A549 (cell line): ENCODE data around the gene C1orf21. TPM values are rescaled to one million over a fixed set of nuclear protein-coding genes. Genes with fewer than 3 reads are reported as not detected.

Source experiments
- ATAC-seq, 2 experiments: fragments of 200-7000 bp in 1 of 2; fragments of >200 bp in 1 of 2; cut with Nextera tagmentation in 1 of 2; cut with Tn5 transposase in 1 of 2; 3 replicates each; pipeline versions ENCODE4 v1.8.0 to v1.9.1; 2018 to 2020; ENCODE audit warnings: mild to moderate bottlenecking in 1 of 2, moderate library complexity in 1 of 2
- CTCF ChIA-PET: fragments of 300-600 bp; sonication (Branson Sonifier 250); formaldehyde crosslinking; extraction: SDS; loops from one replicate; lab custom pipeline; 2021; ENCODE audit warnings: antibody characterized with exemption, inconsistent platforms; lab: Yijun Ruan, JAX
- POLR2A ChIA-PET: fragments of 350-600 bp; formaldehyde crosslinking; extraction: SDS; loops from one replicate; lab custom pipeline; 2021; ENCODE audit warnings: antibody characterized with exemption, inconsistent platforms; lab: Yijun Ruan, JAX
- DNase-seq, 2 experiments: peaks; one replicate each; pipeline versions ENCODE4 v3.0.0 to v3.0.0-alpha.2; 2011 to 2016; ENCODE audit warnings: low read depth in 1 of 2, low spot score in 1 of 2
- FAIRE-seq: peaks from 2 replicates; lab custom pipeline; 2011; peaks lifted over from hg19 to GRCh38; lab: Jason Lieb, UNC
- H3K27ac ChIP-seq, 2 experiments: fragments of >200 bp; sonication (Bioruptor Twin); formaldehyde crosslinking; 3 replicates each; pipeline ENCODE4 v1.5.1; 2016 to 2017
- H3K4me1 ChIP-seq: fragments of >200 bp; sonication (Bioruptor Twin); formaldehyde crosslinking; 3 replicates; pipeline ENCODE4 v1.6.1; 2016
- H3K4me2 ChIP-seq: fragments of >200 bp; sonication (Bioruptor Twin); formaldehyde crosslinking; 3 replicates; pipeline ENCODE4 v1.6.1; 2016
- H3K4me3 ChIP-seq: fragments of >200 bp; sonication (Bioruptor Twin); formaldehyde crosslinking; 3 replicates; pipeline ENCODE4 v1.5.1; 2016
- H3K9me3 ChIP-seq: fragments of >200 bp; sonication (Bioruptor Twin); formaldehyde crosslinking; 3 replicates; pipeline ENCODE4 v1.6.1; 2016
- BCL3 ChIP-seq: fragments of >200 bp; sonication (Bioruptor Twin); formaldehyde crosslinking; IDR thresholded peaks from 3 replicates; pipeline ENCODE4 v1.6.1; 2016
- CBX2 ChIP-seq: fragments of 200-600 bp; sonication (generic); IDR thresholded peaks from 2 replicates; pipeline ENCODE4 v1.6.1; 2016; ENCODE audit warnings: low read depth, mild to moderate bottlenecking, borderline replicate concordance
- CHD4 ChIP-seq: fragments of 200-600 bp; sonication (generic); IDR thresholded peaks from 2 replicates; pipeline ENCODE4 v1.6.1; 2016; ENCODE audit warnings: antibody characterized with exemption, mild to moderate bottlenecking, borderline replicate concordance
- CTCF ChIP-seq: fragments of >200 bp; sonication (Bioruptor Twin); formaldehyde crosslinking; IDR thresholded peaks from 3 replicates; pipeline ENCODE4 v1.5.1; 2016
- E2F6 ChIP-seq: IDR thresholded peaks from 2 replicates; pipeline ENCODE4 v1.6.1; 2012; ENCODE audit warnings: low read depth, borderline replicate concordance
- EHF ChIP-seq: fragments of 250-450 bp; sonication (Bioruptor Pico); IDR thresholded peaks from 2 replicates; pipeline ENCODE4 v1.5.0; 2020; ENCODE audit warnings: mild to moderate bottlenecking
- ESRRA ChIP-seq: fragments of 150-350 bp; IDR thresholded peaks from 2 replicates; pipeline ENCODE4 v1.6.1; 2014; ENCODE audit warnings: mild to moderate bottlenecking, low read length, borderline replicate concordance
- FOSB ChIP-seq: fragments of 250-450 bp; sonication (Bioruptor Pico); IDR thresholded peaks from 2 replicates; pipeline ENCODE4 v1.5.0; 2020; ENCODE audit warnings: mild to moderate bottlenecking, moderate library complexity
- KDM1A ChIP-seq: fragments of 200-600 bp; sonication (generic); IDR thresholded peaks from 2 replicates; pipeline ENCODE4 v1.6.1; 2016; ENCODE audit warnings: low read depth, mild to moderate bottlenecking
- NPAS2 ChIP-seq: fragments of 250-450 bp; sonication (Bioruptor Pico); IDR thresholded peaks from 2 replicates; pipeline ENCODE4 v1.8.0; 2022; ENCODE audit warnings: mild to moderate bottlenecking, moderate library complexity, borderline replicate concordance
- POLR2A ChIP-seq: IDR thresholded peaks from 2 replicates; pipeline ENCODE4 v1.6.1; 2012; ENCODE audit warnings: mild to moderate bottlenecking, low read length
- POLR2AphosphoS2 ChIP-seq: conservative IDR thresholded peaks from 2 replicates; pipeline ENCODE4 v1.6.1; 2012; ENCODE audit warnings: low read length, improper control_type of control experiment, inconsistent platforms
- REST ChIP-seq: fragments of 200-600 bp; sonication (generic); IDR thresholded peaks from 2 replicates; pipeline ENCODE4 v1.6.1; 2016; ENCODE audit warnings: antibody characterized with exemption, mild to moderate bottlenecking, moderate library complexity
- RFX5 ChIP-seq: fragments of 450-650 bp; IDR thresholded peaks from 2 replicates; pipeline ENCODE4 v1.7.1; 2014; ENCODE audit warnings: antibody characterized with exemption, mild to moderate bottlenecking, moderate library complexity
- TP53 ChIP-seq: fragments of 250-450 bp; sonication (Bioruptor Pico); IDR thresholded peaks from 2 replicates; pipeline ENCODE4 v1.5.0; 2021; ENCODE audit warnings: mild to moderate bottlenecking, moderate library complexity
- ZC3H11A ChIP-seq: fragments of 450-650 bp; IDR thresholded peaks from 2 replicates; pipeline ENCODE4 v1.6.1; 2014; ENCODE audit warnings: antibody characterized with exemption, mild to moderate bottlenecking
- ZSCAN20 ChIP-seq: fragments of 250-450 bp; sonication (Bioruptor Pico); IDR thresholded peaks from 2 replicates; pipeline ENCODE4 v1.8.0; 2022; ENCODE audit warnings: mild to moderate bottlenecking, moderate library complexity
- WGBS: methylation state at CpG from one replicate; pipeline ENCODE4 v1.1.6; 2017; ENCODE audit errors: missing lambda C conversion rate; 5-methylcytosine and 5-hydroxymethylcytosine counted together
- polyA plus RNA-seq, 4 experiments: library from polyadenylated mRNA; depleted of rRNA in 3 of 4; stranded (reverse); fragments of >200 nt; fragmentation: RNase III in 1 of 4; extraction: RNeasy Plus Mini Kit Qiagen cat#74134 plus additional on column Dnase treatment in 1 of 4; gene quantifications; 2 replicates in 3 of 4; 3 replicates in 1 of 4; pipeline ENCODE4 v1.2.3, GENCODE V29; 2011 to 2017
- TF ChIP-seq, protein P1 (sequence below): IDR thresholded peaks from 2 replicates; pipeline ENCODE4 v1.6.1; 2012
- TF ChIP-seq, protein P2 (sequence below): fragments of 250-450 bp; sonication (Bioruptor Pico); IDR thresholded peaks from 2 replicates; pipeline ENCODE4 v1.5.0; 2021; ENCODE audit warnings: mild to moderate bottlenecking, moderate library complexity, borderline replicate concordance

Gene C1orf21
- polyA plus RNA-seq, 2 of the 4 experiments (the other 2 are of a cell fraction) = 11.4 to 11.6 TPM

GRCh38 chr1:184517130-184517529 is 130.3 kb downstream of the C1orf21 start (continued):
- TF ChIP-seq, protein P1, sequence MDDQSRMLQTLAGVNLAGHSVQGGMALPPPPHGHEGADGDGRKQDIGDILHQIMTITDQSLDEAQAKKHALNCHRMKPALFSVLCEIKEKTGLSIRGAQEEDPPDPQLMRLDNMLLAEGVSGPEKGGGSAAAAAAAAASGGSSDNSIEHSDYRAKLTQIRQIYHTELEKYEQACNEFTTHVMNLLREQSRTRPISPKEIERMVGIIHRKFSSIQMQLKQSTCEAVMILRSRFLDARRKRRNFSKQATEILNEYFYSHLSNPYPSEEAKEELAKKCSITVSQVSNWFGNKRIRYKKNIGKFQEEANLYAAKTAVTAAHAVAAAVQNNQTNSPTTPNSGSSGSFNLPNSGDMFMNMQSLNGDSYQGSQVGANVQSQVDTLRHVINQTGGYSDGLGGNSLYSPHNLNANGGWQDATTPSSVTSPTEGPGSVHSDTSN = no peak
- no peak for TF ChIP-seq CBX2
- TF ChIP-seq CHD4 = no peak
- no peak for TF ChIP-seq POLR2A
- TF ChIP-seq EHF (CRISPR knock-in tag) = no peak
- no peak for TF ChIP-seq NPAS2 (CRISPR knock-in tag)
- no peak for TF ChIP-seq KDM1A
- TF ChIP-seq, protein P2, sequence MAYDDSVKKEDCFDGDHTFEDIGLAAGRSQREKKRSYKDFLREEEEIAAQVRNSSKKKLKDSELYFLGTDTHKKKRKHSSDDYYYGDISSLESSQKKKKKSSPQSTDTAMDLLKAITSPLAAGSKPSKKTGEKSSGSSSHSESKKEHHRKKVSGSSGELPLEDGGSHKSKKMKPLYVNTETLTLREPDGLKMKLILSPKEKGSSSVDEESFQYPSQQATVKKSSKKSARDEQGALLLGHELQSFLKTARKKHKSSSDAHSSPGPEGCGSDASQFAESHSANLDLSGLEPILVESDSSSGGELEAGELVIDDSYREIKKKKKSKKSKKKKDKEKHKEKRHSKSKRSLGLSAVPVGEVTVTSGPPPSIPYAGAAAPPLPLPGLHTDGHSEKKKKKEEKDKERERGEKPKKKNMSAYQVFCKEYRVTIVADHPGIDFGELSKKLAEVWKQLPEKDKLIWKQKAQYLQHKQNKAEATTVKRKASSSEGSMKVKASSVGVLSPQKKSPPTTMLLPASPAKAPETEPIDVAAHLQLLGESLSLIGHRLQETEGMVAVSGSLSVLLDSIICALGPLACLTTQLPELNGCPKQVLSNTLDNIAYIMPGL (CRISPR knock-in tag) = no peak
- TF ChIP-seq E2F6 = no peak

DNA sequence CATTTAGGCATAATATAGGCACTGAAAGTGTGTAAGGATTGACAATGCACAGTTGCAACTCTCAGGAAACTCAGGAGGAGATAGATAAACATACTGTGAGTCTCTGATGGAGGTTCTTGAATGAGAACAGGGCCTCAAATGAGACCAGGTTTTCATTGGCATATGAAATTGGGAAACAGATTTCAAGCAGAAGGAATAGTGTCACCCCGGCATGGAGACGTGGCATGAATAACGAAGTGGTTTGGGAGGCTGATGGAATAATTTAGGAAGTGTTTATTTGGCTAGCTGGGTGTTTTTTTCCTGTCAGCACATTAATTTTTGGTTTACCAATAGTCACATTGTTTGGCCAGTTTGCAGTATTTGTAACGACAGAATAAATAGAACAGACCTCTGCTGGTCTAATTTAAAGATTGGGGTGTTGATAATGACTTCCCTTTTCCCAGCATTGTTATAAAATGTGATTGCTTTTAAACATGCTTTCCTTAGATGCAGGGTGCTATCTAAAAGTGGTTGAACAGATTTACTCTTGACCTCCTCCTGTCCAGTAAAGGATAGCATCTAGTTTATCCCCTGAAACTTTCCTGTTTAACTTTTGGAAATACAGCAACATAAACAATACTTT is 132.0 kb downstream of the C1orf21 start:
- no peak overlapping the region for H3K4me3 ChIP-seq
- no peaks in the 10 kb centered on the region for H3K9me3 ChIP-seq
- FAIRE-seq (no peak), ATAC-seq (no peak), DNase-seq (no peak)
- peaks cover 15% of the 10 kb centered on the region for H3K4me1 ChIP-seq
- TF ChIP-seq ESRRA (no peak), TP53 (CRISPR knock-in tag) (no peak), FOSB (no peak), RFX5 (no peak), CTCF (no peak), BCL3 (no peak), POLR2AphosphoS2 (no peak), REST (no peak), ZC3H11A (no peak), ZSCAN20 (CRISPR knock-in tag) (no peak)
- TF ChIP-seq, protein P2 (CRISPR knock-in tag) = no peak
- POLR2A ChIA-PET = no interaction called here
- no peak overlapping the region for H3K4me2 ChIP-seq
- 66% methylated on average over 4 of the region's 4 CpGs for WGBS
- no peak overlapping the region for H3K27ac ChIP-seq
- CTCF ChIA-PET = no interaction called here
